ENCODE measurements around the gene INTU. TPM values are rescaled to one million over a fixed set of nuclear protein-coding genes. Genes with fewer than 3 reads are reported as not detected.
A peak's percentile ranks its signal among the peaks of the same experiment; 100 is the strongest.

INTU gene
- total and polyA plus RNA-seq, 9 of the 15 experiments (the other 6 are each of a cell fraction or from before 2014, with no cell fraction given): 1.5 to 8.9 (median 3.9) TPM

GRCh38 chr4:127632420-127633403, at the start of gene INTU (continued):
- TF ChIP-seq ZNF140 (CRISPR knock-in tag; IDR thresholded peaks at IDR 0.05) (no peak), TEAD4 (IDR thresholded peaks at IDR 0.05; ENCODE audit: low read length) (peak; percentile 35), TEAD4 (CRISPR knock-in tag; IDR thresholded peaks at IDR 0.05; ENCODE audit: borderline replicate concordance) (no peak), ATF7 (IDR thresholded peaks at IDR 0.05) (peak; percentile 18; the same call in 1 of the 2 replicates), NFYB (IDR thresholded peaks at IDR 0.05; ENCODE audit: extremely low read depth, insufficient read length) (peak; percentile 50), HDAC1 (IDR thresholded peaks at IDR 0.05) (peak in 1 of 2 experiments; percentile 78; a peak in 2 of 4 replicates), CTBP1 (IDR thresholded peaks at IDR 0.05; ENCODE audit: borderline replicate concordance) (no peak), TBP (optimal IDR thresholded peaks at IDR 0.05; ENCODE audit: low read depth, low read length) (peak; percentile 64), NKRF (IDR thresholded peaks at IDR 0.05; ENCODE audit: borderline replicate concordance) (peak; percentile 76; the same call in 1 of the 2 replicates), SIN3A (IDR thresholded peaks at IDR 0.05; ENCODE audit: borderline replicate concordance in 2 of 2, control insufficient read depth in 1 of 2, low read depth in 2 of 2, low read length in 2 of 2) (peak; percentile 58 to 83; a peak in 2 of 4 replicates), POLR2A (conservative IDR thresholded peaks at IDR 0.05) (peak; percentile 77), ZBTB11 (CRISPR knock-in tag; IDR thresholded peaks at IDR 0.05) (no peak), GTF2A2 (tag; IDR thresholded peaks at IDR 0.05) (no peak), CXXC5 (CRISPR knock-in tag; IDR thresholded peaks at IDR 0.05) (peak; percentile 50; the same call in 1 of the 2 replicates), TARDBP (IDR thresholded peaks at IDR 0.05) (no peak), SAP30 (IDR thresholded peaks at IDR 0.05; ENCODE audit: borderline replicate concordance, insufficient read depth, low read depth, low read length, poor library complexity, severe bottlenecking) (peak; percentile 19), CSDE1 (IDR thresholded peaks at IDR 0.05) (peak in 1 of 2 experiments; percentile 88; a peak in 2 of 4 replicates), YY1 (IDR thresholded peaks at IDR 0.05; ENCODE audit: borderline replicate concordance in 1 of 3, control insufficient read depth in 1 of 3, extremely low read depth in 1 of 3, insufficient read depth in 3 of 3, insufficient read length in 1 of 3, insufficient replicate concordance in 2 of 3, low read depth in 1 of 3, low read length in 2 of 3) (peak; percentile 85 to 96 (median 90)), MIER1 (IDR thresholded peaks at IDR 0.05; ENCODE audit: low read depth) (no peak), GABPA (tag; conservative IDR thresholded peaks at IDR 0.05; ENCODE audit: low read depth) (no peak), CEBPB (tag; IDR thresholded peaks at IDR 0.05) (peak; percentile 93)
